GM21423 (cell line): ENCODE data around the gene MYOZ3.

Experiments used
- ATAC-seq: cut with Tn5 transposase; IDR thresholded peaks from one replicate; pipeline ENCODE4 v1.9.1; 2021; ENCODE audit warnings: mild to moderate bottlenecking, moderate library complexity; ENCODE audit not compliant: unreplicated experiment

The MYOZ3 gene, protein sequence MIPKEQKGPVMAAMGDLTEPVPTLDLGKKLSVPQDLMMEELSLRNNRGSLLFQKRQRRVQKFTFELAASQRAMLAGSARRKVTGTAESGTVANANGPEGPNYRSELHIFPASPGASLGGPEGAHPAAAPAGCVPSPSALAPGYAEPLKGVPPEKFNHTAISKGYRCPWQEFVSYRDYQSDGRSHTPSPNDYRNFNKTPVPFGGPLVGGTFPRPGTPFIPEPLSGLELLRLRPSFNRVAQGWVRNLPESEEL

DNA sequence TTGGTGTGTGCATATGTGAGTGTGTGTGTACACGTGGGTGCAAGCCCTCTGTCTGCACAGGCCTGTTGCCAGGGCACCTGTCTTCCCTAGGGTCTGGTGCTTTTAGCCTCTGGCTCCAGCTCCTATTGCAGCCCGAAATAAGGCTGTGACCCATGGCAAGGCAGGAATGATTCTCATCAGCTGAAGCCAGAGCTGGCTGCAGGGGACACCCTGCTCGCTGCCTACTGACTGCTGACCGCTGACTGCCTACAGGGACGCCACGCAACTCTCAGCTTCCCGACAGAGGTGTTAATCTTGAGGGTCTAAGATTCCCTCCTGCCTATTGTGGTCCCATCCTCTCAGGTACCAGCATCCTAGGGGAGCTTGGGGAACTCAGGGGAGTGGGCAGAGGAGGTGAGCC lies at the start of gene MYOZ3:
Gene MYOZ3 (plus strand): TSS at position 166 of the 400 bp plus-strand sequence. CDS start 1,691 bp downstream, outside the sequence.
- ATAC-seq, result no peak

DNA sequence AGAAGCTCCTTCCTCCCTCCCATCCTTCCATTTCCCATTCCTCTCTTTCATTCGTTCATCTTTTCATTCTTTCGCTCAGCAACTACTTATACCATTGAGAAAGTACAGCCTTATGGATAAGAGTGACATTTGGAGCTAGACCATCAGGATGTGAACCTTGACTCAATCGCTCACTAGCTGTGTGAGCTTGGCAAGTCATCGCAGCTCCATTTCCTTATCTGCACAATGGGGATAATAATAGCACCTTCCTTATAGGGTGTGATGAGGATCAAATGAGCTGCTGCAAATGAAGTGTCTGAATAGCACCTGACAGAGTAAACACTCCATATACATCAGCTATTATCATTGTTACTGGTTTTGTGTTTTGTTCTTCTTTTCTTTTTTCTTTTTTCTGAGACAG lies 48.6 kb upstream of the MYOZ3 start:
- ATAC-seq, result no peak

DNA sequence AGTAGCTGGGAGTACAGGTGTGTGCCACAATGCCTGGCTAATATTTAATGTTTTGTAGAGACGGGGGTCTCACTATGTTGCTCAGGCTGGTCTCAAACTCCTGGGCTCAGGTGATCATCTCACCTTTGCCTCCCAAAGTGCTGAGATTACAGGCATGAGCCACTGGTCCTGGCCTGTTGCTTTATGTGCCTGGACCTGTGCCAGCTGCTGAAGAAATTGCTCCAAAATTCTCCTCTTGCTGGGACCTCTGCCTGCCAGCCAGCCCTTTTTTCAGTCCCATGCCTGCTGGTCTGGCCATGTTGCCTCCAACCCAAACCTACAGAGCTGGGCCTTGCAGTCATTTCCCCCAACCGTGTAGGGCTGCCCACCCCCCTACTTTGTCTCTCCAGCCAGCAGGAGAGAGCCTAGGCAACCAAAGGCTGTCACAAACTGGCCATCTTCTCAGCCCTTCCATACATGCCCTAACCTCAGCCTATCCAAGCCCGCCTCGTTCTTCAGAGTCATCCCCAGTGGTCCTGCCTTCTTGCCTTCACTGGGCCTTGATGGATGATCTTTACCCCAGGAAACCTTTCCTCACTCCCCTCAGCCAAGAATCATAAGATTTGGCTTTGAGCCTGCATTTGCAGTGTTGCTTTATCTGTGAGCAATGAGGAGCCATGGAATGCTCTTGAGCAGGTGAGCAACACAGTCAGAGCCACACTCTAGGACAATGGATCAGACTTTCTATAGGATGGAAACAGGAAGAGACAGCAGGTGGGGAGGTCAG lies 48.0 kb upstream of the MYOZ3 start:
- ATAC-seq, result no peak

DNA sequence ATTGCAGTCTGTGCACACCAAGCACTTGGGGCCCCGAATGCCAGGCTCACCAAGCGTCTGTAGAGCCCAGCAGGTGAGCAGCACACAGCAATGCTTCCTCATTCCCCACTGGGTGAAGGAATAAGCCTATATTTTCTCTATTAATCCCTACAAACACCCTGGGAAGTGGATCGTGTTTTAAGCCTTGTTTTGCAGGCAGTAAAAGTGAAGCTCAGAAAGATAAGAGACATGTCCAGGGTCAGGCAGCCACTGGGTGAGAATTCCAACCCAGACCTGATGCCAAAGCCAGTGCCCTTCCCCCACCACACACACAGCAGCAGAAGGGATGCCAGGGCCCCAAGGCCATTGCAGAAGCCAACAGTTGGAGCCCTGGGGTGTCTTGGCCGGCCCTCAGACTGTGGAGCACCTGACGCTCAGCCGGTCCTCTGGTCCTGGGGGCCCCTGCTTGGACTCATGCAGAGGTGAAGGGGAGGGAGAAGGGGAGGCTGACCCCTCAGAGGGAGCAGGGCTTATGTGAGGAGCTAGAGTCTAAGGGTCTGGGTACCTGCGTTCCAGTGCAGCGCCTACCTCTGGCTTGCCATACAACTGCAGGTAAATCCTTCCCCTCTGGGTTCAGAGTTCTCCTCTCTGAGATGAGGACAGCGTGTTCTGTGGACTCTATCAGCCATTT lies 46.9 kb upstream of the MYOZ3 start:
- ATAC-seq, result no peak

DNA sequence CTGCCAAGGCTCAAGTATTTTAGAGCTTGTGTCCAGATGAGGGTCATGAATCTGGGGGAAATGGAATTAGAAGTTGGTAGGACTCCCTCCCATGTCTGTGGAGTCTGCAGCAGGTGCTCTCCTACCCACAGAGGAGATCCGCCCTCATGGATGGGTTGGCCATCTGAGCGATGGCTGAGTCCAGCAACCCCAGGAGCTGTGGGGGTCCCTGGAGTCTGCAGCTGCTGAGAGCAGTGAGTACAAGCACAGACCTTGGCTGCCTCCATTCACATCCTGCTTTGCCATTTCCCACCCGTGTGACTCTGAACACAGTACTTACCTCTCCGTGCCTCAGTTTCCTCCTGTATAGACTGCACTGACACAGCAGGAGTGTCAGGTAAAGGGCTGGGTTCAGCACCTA lies 46.4 kb upstream of the MYOZ3 start:
- ATAC-seq, result no peak

DNA sequence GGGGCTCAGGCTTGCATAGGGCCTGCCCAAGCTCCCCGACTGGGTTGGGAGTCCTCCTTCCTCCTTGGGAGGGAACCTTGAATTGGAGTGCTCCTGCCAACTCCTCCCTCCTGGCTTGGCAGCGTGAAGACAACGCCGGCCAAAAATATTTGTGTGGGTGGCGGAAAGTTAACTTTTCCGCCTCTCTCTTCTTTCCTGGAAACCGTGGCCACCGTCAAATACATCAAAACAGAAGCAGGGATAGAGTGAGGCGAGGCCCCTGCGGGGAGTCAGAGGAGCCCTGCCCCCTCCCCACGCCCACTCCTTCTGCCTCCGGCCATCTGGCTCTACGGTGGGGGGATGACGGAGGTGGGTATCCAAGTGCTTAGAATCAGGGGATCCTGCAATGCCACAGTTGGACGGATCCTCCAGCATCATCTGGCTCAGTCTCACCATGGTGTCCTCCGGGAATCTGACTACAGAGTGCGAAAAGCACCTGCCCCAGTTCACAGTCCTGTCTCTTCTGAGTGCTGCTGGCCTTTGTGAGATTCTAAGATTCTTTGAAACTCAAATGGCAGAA lies 45.8 kb upstream of the MYOZ3 start:
- ATAC-seq, result no peak

DNA sequence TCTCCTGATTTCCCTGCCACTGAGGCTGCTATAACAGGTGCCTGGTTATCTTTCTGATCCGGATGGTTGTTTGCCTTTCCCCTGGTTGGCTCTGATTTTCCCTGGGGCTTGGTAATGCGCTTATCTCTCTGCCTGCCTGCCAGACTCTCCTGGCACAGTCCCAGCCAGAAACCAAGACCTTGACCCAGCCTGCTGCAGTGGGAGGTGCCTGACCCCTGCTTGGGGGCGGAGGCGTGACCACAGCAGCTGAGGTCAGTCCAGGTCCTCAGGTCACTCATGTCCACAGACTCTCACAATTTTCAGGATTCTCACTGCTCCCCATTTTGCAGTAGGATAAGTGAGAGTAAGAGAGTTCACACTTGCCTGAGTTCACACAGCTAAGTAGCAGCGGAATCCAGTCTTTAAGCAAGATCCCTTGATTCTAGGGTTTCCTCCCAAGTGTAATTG lies 45.0 kb upstream of the MYOZ3 start:
- ATAC-seq, result no peak

DNA sequence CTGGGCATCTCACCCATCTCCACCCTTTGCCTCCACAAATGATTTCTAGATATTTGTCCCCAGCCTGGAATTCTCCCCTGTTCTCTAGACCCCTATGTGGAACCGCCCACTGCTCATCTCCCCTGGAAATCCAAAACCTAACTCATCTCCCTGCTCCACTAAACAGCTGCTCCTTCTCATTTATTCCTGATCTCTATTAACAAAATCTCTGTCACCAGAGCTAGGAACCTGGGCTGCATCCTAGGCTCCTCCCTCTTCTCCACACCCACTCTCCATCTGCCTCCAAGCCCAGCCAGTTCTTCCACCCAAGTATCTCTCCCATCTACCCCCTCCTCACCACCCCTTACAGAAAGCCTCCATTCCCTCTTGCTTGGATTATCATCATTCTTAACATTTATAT lies 44.5 kb upstream of the MYOZ3 start:
- ATAC-seq, result no peak

DNA sequence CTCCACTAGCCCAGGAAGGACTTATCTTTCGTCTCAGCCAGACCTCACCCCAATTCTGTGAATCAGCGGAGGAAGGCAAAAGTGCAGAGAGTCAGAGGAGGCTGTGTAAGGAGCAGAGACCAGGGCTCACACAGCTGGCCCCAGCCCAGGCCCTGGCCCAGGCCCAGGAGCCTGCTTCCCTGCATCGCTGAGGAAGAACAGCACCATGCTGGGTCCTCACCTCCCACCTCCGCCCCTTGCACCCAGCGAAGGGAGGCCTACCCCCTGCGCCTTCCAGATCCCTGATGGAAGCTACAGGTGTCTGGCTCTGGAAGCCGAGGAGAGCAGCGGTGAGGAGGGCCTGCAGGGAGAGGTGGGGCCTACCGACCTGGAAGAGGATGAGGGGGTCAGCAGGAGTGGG lies 42.9 kb upstream of the MYOZ3 start:
- no peak for ATAC-seq

DNA sequence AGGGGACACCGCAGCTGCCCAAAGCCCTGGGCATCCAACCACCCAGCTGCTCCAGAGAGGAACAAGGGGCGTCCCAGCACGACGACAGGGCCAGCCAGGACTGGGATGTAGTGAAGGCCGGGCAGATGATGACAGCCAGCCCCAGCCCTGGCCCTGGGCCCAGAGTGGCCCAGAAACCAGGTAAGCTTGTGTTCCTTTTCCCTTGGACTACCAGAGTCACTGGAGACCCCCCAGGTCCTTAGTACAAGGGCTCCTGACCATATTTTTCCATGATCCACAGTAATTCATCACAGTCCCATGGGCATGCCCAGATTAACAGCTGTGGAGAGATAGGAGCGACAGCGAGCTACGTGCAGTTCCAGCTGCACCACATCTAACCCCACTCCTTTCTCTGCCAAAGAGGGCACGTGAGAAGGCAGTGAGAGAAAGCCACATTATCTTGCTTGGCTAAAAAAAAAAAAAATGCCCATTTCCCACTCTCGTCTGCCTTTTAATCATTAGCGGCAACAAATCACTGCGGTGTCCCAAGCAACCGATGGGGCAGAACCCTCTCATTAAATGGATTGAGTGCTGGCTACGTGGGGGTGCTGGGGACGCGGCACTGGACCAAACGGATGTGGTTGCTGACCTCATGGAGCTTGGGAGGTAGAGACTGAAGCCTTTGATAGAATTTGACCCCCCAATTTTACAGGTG lies 42.3 kb upstream of the MYOZ3 start:
- no peak for ATAC-seq

DNA sequence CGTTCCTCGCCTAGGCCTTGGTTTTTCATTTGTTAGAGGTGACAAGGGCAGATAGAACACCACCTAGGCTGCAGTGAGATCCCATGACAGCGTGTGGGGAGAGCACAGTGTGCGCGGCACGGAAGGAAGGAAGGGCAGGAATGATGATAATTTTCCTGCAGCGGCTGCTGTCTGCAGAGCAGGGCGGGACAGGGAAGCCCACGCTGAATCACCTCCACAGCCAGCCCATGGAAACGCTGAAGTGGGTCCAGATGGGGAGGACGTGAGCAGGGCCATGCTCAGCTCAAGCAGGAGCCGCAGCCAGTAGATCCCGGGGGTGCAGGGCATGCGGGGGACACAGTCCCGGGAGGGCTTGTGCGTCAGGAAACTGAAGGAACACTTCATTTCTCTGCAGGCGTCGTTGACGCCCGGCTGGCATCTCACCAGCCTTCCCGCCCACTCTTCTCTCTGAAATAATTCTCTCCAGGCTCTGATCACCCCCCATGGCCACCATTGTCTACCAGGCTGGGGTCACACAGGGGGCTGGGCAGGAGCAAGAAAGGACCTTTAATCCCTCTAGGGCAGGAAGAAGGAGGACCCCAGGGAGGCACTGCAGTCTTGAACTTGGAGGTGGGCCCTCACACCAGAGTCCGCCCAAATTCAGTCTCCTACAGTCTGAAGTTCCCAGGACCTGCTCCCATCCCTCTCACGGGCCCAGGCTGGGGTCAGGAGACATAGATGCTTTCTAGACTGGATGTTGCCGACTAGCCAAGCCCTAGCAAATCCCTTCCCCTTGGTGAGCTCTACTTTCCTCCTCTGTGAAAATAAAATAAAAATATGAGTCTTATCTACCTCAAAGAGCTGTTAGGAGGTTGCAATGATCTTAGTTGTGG lies 41.5 kb upstream of the MYOZ3 start:
- ATAC-seq, result no peak

DNA sequence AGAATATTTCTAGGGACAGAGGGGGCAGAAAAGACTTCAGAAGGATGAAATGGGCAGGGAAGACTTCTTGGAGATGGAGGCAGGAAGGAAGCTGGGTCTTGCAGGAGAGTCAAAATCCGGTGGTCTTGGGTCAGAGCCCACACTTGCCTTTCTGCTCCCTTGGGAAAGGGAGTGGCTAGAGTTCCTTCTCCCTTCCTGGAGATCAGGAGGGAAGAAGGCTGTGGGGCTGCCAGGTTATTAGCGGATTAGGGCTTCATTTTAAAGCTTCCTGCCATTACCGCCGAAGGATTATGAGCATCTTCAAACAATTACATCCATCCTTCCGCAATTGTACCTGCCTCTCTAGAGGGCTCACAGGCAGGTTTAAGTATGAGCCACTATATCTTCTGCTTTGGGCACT lies 39.8 kb upstream of the MYOZ3 start:
- ATAC-seq, result no peak

DNA sequence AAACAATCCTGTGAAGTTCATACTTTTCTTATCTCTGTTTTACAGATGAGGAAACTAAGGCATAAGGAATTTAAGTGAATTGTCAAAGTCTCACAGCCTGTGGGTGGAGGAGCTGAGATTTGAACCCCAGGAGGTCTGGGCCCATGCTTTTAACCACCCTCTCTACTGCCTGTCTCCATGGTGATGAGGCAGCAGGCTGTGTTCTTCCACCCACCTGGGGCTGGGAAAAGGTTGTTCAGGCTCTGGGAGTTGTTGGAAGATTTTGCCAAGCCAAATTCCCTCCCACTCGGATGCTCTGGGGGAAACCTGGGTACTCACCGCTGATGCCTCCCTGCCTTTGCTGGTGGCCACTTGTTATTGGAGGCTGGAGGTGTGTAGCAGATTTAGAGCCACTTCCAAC lies 38.9 kb upstream of the MYOZ3 start:
- ATAC-seq, result no peak

DNA sequence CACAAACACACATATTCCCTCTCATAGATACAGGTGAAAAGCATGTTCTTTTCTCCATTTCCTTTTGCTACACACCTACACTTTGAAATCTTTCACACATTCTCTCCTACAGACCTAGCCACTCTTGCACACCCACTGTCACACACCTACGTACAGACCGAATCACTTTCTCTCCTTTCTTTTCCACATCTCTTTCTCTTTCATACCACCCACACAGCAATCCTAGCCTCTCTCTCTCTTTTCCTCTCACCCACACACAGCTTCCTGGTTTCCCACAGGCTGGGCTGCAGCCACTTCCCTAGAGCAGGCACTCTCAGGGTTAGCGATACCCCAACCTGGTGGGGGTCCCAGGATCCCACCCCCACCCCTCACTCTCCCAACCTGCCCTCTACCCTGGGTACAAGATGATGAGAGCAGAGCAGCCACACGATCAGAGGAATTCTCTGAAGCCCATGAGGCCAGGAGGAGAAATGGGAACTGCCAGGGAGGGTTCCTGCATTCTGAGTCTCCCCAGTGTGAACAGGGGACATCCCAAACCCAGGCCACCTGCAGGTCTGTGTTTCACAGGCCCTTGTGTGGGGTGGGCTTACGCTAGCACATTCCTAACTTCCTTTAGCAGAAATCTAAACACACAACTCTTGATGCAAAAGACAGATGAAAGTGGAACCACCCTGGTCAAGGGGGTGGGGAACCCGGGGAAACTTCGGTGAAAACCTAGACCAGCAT lies 37.7 kb upstream of the MYOZ3 start:
- no peak for ATAC-seq

DNA sequence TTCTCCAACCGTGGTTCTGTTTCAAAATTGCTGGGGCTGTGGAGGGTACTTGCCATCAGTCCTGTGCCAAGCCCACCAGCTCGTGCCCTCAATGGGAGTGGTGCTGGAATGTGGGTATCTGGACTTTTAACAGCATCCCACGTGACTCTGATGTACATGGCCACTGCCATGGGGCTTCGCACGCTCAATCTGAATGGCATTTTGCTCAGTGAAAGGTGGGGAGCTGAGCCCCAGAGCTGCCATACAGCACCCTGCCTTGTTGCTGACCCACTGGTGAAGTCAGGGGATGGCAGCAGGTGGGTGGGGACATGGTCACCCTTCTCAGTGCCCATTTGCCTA lies 37.2 kb upstream of the MYOZ3 start:
- ATAC-seq, result no peak

DNA sequence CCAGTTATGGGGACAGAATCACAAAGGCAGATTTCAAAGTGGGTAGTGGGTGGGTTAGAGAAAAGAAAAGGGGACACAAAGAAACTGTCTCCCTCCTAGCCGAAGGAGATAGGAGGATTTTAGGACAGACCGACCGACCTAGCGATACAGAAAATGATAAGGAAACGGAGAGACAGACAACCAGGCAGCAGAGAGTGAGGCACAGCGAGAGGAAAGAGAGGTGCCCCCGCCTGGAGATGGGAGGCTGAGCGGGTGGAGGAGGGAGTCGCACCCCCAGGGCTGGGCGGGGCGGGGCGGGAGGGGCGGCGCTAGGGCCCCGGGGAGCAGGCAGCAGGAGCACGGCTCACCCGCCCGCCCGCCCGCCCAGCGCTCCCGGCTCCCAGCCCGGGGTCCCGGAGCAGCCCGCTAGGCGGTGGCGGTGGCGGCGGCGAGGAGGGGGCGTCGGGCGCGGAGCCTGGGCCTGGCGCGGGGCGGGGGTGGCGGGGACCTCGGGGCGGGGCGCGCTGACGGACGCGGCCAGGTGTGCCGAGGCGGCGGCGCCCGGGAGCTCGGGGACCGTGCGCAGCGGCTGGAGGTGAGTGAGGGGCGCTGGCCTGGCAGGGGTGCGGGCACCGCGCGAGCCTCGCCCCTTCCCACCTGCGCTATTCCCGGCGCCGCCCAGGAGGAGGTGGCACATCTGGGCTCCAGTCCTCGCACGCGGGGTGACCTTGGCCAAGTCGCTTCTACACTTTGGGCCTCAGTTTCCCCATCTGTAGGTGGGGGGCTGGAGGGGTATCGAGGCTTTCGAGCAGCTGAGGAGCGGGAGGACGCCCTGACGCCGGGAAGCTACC lies 36.5 kb upstream of the MYOZ3 start:
- peak; percentile 32 for ATAC-seq

DNA sequence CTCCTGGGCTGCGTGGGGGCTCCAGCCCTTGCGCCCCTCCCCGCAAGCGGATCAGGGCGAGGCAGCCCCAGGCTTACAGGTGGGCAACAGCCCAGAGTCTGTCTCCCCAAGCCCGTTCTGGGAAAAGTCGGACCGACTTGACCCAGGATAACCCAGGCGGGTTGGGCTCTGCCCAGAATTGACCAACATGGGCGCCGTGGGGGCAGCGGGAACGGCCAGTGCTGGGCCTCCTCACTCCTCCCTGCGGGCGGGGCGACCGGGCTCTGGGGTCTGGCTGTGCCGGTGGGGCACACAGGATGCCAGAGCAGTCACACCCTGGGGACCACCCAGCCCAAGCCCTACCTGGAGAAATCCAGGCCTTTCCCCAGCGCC lies 35.9 kb upstream of the MYOZ3 start:
- ATAC-seq, result no peak

DNA sequence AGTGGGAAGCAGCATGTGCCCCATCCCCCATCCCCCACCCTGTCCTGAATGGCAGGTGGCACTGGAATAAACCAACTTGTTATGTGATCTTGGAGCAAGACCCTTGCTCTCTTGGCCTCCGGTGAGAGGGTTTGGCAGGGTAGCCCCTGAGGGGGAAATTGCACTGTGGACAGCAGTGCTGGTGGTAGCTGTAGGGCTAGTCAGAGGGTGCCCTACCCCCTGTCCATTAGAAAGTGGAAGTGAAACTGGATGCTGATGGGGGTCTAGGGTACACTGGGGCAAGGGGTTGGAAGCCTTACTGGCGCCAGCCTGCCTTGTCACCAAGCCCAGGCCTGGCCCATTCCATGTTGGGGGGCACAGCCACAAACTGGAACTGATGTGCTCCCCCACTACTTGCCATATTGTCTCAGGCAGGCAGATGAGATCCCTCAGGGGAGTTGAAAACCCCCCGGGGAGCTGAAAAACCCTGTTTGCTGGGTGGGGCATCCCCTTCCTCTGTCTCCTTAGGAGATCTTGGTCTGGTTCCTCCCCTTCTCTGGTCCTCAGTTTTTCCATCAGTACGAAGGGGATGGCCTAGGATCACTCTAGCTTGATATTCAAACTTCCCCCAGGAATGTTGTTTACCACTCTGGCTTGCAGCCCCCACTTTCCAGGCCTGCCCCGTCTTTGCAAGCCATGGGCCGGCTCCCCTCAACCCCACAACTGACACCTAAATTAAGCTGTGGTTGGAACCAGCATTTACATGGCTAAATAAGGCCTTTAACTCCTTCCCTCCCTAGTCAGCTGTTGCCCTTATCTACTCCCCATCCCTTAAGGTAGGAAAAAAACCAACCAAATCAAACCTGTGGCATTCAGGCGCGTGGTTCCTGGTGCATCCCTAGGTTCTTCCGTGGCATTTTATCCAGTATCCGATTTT lies 35.0 kb upstream of the MYOZ3 start:
- ATAC-seq, result peak; percentile 56
